ENCODE measurements around the gene PHOSPHO2.

DNA sequence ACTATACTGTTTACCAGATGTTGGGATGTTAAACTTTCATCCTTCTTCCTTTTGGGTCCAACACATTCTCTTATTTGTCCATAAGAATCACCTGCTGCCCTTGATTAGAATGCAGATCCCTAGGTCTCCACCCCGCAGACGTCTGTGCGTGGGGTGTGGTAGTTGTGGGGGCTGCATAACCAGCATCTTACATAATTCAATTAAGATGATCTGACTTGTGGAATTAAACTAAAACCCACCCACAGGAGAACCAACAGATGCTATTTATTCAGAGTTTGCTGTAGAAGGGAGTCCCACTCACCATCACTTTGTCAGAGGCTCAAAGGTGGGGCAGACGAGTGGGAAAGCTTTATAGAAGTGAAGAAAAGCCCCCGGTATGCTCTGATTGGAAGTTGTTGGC, 37.8 kb downstream of the PHOSPHO2 start:
- TF ChIP-seq, protein P1, sequence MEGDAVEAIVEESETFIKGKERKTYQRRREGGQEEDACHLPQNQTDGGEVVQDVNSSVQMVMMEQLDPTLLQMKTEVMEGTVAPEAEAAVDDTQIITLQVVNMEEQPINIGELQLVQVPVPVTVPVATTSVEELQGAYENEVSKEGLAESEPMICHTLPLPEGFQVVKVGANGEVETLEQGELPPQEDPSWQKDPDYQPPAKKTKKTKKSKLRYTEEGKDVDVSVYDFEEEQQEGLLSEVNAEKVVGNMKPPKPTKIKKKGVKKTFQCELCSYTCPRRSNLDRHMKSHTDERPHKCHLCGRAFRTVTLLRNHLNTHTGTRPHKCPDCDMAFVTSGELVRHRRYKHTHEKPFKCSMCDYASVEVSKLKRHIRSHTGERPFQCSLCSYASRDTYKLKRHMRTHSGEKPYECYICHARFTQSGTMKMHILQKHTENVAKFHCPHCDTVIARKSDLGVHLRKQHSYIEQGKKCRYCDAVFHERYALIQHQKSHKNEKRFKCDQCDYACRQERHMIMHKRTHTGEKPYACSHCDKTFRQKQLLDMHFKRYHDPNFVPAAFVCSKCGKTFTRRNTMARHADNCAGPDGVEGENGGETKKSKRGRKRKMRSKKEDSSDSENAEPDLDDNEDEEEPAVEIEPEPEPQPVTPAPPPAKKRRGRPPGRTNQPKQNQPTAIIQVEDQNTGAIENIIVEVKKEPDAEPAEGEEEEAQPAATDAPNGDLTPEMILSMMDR (conservative IDR thresholded peaks at IDR 0.05; ENCODE audit: low read depth in 2 of 2) = no peak
- TF ChIP-seq EZH2 (IDR thresholded peaks at IDR 0.05; ENCODE audit: low read depth, unreplicated experiment) (no peak), POLR2AphosphoS5 (IDR thresholded peaks at IDR 0.05; ENCODE audit: low read depth) (no peak), EZH2phosphoT487 (IDR thresholded peaks at IDR 0.05; ENCODE audit: unreplicated experiment) (no peak), NANOG (IDR thresholded peaks at IDR 0.05; ENCODE audit: borderline replicate concordance) (no peak), CREB1 (CRISPR knock-in tag; IDR thresholded peaks at IDR 0.05; ENCODE audit: low read depth) (no peak), JUNB (IDR thresholded peaks at IDR 0.05; ENCODE audit: unreplicated experiment) (no peak)
- TF ChIP-seq, protein P2, sequence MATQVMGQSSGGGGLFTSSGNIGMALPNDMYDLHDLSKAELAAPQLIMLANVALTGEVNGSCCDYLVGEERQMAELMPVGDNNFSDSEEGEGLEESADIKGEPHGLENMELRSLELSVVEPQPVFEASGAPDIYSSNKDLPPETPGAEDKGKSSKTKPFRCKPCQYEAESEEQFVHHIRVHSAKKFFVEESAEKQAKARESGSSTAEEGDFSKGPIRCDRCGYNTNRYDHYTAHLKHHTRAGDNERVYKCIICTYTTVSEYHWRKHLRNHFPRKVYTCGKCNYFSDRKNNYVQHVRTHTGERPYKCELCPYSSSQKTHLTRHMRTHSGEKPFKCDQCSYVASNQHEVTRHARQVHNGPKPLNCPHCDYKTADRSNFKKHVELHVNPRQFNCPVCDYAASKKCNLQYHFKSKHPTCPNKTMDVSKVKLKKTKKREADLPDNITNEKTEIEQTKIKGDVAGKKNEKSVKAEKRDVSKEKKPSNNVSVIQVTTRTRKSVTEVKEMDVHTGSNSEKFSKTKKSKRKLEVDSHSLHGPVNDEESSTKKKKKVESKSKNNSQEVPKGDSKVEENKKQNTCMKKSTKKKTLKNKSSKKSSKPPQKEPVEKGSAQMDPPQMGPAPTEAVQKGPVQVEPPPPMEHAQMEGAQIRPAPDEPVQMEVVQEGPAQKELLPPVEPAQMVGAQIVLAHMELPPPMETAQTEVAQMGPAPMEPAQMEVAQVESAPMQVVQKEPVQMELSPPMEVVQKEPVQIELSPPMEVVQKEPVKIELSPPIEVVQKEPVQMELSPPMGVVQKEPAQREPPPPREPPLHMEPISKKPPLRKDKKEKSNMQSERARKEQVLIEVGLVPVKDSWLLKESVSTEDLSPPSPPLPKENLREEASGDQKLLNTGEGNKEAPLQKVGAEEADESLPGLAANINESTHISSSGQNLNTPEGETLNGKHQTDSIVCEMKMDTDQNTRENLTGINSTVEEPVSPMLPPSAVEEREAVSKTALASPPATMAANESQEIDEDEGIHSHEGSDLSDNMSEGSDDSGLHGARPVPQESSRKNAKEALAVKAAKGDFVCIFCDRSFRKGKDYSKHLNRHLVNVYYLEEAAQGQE (IDR thresholded peaks at IDR 0.05; ENCODE audit: unreplicated experiment) = no peak
